GM19023 (cell line): ENCODE measurements around the gene CHN2.

ENCODE experiments used
- ATAC-seq: cut with Tn5 transposase; IDR thresholded peaks from one replicate; pipeline ENCODE4 v1.9.1; 2021; ENCODE audit warnings: mild to moderate bottlenecking, moderate library complexity; ENCODE audit not compliant: unreplicated experiment

Gene CHN2

DNA sequence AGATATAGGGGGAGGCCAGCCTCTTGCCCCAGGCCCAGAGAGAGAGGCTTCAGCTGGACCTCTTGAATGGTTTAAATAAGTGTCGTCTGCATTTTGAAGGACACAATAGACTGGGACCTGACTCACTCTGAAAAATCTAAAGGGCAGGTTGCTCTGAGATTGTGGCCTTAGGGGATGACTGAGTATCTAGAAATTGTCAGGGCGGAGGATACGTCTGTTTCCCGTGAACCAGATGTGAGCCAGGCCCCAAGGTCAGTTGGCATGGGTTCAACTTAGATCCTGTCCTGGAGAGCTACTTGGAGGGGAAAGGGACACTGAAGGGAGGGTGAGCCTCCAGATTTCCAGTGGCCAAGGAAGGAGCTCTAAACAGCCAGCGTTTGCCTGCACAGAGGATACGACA is 110.2 kb downstream of the CHN2 start:
- ATAC-seq, result no peak

DNA sequence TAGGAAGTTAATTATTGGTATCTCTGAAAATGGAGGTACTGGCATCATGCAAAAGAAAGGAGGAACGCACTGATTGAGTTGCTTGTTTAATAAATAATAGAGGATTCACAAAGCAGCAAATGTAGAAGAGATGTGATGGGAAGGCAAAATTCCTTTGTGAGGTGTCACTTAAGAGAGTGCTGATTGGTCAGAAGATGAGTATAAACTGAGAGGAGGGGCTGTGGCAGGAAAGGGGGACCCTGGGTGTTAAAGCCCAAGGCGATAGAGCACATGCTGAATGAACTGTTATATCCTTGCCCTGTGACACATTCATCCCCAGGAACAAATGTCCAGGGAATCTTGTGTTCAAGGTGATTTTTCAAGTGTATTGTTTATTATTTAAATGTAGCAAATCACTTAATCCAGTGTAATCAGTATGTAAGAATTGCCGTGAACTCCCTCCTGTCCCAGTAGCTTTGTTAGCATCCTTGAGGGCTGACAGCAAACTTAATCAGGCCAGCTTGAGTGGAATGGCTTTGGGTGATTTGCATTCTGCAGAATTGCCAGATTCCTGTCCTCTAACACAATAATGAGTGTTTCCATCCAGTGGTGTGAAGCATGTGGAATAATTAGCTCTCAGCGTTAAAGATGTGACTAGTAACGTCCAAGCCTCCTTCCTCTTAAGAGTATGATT is 111.9 kb downstream of the CHN2 start:
- ATAC-seq, result no peak

DNA sequence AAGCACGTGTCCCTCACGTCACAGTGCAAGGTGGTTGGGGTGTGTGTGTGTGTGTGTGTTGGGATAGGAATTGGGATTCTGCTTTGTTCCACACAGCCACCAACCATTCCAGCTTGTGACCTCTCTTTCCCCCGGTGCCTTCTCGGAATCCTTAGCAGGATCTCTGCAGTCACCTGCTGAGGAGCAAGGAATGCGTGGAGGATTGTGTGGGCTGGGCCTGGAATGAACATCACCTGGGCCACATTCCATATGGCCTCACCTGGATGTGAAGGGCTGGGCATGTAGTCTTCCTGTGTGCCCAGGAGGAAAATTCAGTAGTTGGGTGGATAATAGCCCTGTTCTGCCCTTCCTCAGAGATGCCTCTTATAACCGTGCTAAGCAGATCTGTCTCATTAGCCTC is 113.8 kb downstream of the CHN2 start:
- ATAC-seq, result no peak

DNA sequence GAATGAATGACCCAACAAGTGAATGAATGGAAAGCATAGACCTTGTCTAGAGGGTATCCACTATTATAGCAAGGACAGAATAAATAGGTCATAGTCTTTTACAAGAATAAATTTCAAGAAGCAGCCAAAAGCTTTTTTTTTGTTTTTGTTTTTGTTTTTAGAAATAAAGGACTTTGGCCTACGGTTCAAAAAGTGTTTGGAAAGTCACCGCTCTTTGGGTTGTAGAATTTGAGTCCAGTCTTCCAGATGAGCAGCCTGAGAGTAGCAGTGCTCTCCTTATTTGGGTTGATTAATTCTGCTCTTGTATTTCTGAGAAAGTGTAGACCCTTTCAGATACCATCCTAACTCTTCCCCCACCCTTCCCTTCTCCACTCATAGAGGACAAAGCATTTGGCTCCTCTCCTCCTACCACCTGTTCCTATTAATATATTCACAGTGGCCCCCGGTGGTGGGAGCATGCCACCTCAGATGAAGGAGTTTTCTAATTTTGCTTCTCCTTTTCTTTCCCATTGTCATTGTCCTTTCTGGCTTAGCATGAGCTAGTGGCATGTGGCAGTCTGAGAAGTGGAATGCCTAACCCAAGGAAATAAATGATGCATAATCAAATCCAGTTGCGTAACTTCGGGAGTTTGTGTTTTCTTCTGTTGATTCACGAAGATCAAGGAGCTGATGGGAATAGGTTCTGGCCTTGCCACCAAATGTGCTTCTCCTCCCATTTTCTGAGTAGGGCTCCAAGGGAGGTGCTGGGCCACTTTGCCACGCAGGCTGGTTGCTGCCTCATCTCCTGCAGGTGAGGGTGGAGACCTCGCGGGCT is 114.7 kb downstream of the CHN2 start:
- ATAC-seq, result no peak

DNA sequence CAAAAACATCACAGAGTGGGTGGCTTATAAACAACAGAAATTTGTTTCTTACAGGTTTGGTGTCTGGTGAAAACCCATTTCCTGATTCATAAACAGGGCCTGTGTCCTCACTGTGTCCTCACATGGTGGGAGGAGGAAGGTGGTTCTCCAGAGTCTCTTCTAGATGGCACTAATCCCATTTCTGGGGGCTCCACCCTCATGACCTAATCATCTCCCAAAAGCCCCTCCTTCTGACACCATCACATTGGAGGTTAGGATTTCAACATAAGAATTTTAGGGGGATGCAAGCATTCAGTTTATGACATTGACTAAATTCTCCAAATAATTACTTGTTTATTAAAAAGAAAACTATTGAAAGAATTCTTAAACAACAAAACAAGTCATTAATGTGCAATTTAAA is 116.0 kb downstream of the CHN2 start:
- no peak for ATAC-seq

DNA sequence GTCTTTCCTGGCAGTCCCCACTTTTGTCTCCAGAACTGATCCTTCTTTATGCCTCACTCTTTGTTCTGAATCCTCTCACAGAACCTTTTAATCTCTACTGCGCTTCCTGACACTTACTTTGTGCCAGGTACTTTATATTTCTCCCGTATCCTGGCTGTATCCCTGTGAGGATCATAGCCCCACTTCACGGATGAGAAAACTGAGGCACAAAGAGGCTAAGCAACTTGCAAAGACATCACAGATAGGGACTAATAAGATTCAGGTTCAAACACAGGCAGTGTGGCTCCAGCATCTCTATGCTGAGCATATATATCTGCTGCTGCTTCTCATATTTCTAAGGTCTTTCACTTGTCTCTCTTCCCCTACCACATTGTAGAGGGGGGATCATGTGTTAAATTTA is 116.7 kb downstream of the CHN2 start:
- ATAC-seq, result no peak

DNA sequence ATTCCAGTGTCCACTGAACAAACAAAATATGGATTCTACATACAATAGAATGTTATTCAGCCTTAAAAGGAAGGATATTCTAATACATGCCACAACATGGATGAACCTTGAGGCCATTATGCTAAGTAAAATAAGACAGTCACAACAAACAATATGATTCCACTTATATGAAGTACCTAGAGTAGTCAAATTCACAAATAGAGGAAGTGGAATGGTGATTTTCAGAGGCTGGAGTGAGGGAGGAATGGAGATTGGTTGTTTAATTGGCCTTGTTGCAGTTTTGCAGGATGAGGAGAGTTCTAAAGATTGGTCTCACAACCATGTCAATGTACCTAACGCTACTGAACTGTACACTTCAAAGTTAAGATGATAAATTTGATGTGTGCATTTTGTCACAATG is 119.6 kb downstream of the CHN2 start:
- no peak for ATAC-seq

DNA sequence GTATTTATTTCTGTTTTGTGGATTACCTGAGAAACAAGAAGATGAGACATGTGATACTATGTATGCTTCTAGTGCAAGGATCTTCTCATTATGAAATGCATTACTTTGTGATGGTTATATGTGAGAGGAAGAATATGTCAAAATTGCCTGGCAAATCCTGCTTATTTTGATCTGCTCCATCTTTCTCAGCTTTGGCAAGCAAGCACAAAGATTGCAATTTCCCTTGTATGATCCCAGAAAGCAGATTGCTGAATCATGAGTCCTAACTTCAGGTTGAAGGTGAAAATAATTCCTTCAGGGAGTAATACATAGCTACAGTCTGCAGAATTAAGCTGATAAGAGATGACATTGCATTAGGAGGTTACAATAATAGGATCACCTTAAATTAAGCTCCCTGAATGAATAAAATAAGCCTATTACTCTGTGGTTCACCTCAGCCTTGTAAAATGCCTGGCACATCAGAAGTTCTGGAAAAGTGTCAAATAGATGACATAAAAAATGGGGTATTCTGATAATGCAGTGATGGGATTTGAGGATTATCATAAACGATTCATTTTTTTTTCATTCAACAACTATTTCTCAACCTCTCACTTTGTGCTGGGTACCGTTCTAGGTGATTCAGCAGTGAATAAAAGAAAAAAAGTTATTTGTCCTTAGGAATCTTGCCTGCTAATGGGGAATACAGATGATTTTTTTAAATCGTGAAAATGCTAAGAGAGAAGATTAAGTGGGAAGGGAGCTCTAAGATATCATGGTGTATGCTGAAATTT is 120.7 kb downstream of the CHN2 start:
- ATAC-seq, result no peak

DNA sequence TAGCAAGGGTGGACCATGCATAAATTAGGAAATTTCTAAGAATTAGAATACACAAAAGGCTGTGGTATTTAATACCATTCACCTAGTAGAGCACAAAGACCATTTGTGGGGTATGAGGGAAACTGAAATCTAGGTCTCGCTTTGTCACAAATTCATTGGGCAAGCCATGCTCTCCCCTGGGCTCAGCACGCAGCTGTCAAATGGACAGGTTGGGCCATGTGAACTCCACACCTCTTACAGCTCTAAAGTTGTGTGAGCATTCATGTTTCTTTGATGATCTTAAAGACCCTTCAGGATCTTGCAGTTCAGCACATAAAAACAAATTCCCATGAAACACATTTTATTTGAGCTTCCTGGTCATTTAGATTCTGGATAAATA is 121.3 kb downstream of the CHN2 start:
- no peak for ATAC-seq

DNA sequence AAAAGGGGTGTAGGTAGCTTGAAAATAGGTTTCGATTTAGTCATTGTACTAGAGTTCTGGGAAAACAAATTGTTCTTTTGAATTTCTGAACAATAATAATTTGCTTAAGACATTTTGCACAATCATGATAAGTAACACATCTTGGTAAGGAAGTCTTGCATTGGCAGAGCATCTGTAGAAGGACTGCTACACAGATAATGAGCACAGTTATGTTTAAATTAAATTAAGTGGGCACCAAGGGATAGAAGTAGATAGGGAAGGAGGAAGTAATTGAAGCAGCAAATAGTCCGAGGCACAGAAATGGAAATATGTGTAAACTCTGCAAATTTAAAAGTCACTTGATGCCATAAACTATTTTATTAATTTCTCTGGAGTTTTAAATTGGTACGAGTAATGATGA is 122.4 kb downstream of the CHN2 start:
- ATAC-seq, result no peak

DNA sequence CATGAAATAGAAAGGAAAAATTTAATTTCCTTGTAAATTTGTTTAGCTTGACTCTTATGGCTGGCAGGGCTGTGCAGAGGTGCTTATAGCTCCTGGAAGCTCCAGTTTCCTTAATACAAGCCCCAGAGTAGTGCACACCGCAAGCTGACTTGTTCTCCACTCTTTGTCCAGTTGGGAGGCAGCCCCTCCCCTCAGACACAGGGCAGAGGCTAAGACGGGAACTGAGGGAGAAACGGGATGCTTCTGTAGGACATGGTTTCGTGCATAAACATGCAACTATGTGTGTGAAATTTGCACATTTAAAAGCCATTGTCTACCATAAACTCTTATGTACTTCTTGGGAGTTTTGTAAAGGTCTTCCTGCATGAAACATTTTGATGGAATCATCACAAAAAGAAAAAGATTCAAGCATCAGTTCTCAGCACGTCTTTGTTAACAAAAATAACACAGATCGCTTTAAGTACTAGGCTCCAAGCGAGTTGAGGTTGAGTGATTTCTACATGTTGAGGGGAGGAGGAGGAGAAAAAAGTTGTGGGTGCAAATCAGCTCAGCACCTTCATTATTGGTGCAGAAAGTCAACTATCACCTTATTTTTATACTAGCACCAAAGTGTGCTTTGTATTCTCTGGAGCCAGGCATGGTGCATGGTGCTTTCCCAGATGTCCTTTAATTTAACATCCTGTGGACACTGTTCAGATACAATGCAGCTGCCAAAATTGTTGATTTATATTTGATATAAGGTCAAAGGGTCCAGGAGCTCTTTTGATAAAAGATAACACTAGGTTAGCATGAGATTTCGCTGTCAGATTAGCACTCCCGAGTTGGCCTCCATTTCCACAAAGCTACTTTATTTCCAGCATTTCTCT is 124.5 kb downstream of the CHN2 start:
- ATAC-seq, result no peak

DNA sequence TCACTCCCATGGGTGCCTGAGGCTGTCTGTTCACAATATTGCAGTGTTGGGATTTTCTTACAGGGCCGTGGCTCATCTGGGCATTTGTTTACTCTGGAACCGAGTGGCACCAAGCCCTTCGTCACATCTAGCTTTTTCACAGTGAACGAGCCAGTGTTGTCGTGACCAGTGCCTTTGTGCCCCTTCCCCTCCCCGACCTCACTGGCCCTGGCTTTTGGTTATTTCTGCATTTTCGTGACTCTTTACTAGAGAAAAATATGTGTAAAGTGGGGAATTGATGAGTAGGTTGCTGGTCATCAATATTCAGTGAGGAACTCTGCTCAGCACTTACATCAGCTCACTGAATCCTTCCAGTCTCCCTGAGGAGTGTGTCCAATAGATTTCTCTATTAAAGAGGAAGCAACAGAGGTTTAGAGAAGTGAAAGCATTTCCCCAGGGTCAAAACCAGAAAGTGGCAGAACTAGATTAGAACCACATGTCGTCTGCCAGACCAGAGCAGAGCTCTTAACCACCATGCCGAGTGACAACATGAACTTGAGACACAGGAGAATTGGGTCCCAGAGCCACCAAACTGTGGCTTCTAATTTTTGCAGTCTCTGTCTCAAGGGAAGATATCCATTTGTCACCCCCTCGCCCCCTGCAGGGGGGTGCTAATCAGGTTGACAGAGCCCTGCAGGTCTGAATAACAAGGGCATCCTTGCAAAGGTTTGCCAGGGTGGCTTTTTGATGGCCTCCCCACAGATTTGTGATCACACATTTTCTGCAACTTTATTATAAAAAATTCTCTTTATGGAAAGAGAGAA is 125.3 kb downstream of the CHN2 start:
- no peak for ATAC-seq

DNA sequence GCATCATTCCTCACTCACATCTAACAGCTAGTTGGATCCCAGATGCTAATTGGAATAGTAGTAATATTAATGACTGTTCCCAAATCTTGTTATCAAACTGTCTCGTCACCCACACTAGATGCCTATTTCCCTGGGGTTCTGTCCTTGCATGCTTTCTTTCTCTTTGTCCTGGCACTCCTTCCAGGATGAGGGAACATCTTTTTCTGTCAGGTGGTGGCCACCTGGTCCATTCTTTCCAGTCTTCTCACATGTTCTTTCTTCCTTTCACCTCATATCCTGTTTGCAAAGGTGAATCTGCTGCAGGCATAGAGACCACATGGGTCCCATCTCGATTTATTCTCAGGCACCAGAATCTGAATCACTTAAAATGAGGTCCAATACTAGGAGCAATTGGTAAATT is 126.0 kb downstream of the CHN2 start:
- ATAC-seq, result no peak

DNA sequence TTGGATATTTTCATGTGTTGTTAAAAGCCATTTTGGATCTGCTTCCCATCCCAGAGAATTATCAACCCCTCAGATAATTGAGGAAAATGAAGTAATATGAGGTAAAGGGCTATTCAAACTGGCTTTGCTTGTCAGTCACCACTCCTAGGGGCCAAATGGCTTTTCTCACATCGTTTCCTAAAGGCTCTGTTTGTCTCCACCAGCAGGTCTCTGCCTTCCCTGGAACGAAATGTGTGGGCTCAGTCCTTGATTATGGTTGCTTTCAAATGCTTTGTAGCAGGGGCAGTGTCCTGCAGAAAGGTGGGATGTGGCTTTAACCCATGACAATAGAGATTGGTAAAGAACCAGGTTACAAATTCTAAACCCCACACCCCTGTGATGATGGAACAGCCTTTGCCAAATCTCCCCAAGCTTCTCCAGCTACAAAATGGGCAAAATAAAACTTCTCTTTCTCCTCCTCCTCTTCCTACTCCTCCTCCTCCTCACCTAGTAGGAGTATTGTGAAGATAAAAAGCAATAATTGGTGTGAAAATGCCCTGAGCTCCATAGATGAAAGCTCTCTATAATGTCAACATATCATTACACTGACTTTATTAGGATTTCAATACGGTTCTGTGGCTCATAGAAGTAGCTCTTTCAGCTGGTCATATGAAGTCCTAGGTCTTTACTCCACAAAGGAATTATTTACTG is 127.6 kb downstream of the CHN2 start:
- ATAC-seq, result no peak

DNA sequence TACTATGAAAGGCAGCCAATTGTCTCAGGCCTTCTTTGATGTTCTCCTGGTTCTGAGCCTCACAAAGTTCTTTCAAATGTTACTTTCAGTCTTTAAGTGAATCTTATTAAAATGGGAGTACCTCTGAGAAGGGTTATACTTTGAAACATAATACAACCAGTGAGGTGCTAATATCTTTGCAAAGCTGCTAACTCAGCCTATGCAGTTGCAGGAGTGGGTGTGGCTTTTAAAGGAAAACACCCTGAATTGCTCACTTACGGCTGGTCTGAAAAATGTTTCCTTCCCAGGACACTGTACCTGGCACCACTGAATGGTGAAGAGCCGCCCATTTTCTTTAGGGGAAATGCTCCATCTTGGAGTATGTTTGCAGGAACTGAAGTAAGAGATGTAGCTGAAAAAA is 130.9 kb downstream of the CHN2 start:
- ATAC-seq, result no peak

DNA sequence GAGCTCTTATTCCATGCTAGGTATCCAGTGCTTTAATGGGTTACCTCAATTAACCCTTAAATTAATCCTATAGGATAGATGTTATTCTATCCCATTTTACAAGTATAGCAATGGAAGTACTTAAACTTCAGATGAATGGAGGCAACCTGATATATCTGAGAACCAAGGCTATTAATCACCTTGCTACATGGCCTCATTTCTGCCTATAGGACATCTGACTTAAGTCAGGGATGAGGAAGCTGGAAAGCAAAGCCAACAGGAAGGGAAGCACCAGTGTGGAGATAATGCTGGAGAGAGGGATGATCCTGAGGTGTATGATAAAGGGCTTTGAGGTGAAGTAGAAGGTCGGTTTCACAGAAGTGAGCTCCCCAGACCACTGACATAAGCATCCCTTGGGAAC is 132.3 kb downstream of the CHN2 start:
- no peak for ATAC-seq

DNA sequence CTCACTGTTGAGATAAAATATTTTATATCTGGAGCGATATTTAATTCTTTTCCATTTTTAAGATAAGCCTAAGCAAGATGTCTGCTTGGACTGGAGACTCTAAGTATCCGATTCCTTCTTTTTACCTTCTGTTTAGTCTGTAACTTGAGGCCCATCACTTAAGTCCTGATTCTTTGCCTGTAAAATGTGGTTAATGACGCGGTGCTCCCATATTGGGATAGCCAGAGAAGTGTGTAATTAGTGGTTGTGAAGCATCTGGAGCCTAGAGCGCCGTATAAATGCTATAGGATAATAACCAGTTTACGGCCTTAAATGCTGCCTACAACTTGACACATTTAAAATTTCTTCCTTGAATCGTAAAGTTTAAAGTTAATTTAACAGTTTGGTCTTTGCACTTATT is 132.9 kb downstream of the CHN2 start:
- no peak for ATAC-seq

DNA sequence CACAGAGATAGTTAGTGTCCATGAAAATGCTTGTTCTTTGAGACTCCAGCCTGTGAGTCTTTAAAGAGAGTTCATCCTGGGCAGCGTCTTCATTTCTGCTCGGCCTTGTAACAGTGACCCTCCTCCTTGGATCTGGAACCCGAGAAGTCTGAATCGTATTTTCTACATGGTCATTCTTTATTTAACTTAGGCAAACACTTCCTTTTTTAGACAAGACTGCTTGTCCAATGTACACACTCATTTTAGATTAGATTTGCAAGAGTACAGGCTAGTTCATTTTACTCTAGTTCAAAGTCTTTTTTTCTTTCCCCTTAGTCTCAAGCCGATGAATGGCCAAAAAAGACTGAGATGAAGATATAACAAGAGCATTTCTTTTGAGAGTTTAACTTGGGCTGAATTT is 133.5 kb downstream of the CHN2 start:
- no peak for ATAC-seq

DNA sequence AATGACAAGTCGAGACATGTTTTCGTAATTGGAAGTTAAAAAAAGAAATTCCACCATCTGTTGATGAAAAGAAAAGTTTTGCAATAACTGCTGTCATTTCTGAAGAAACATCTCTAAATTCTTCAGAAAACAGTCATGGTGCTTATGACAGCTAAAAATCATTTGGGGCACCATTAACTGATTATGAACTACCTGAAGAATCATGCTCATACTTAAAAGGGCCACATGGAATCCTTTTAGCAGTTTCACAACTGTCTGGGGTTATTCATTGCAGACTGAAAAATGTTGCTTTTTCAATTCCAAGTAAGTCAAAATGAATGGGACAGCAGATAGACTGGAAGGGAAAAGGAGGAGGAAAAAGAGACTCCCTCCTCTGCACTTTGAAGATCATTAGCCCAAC is 134.2 kb downstream of the CHN2 start:
- no peak for ATAC-seq

DNA sequence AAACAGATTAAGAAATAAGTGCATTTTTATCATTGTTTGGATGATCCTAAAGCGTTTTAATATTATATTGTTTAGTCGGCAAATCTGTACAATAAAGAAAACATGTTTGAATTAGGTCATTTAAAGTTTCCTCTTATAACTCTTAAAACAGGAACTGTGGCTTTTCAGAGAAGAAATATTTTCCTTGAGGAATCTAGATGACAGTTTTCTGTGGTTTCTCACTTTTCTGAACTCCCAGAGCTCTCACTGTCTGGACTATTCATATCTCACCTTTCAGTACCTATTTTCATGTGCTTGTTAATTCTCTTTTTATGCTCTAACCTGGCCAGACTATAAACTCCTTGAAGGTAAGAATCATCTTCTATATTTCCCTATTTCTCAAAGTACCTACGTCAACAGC is 135.1 kb downstream of the CHN2 start:
- ATAC-seq, result no peak
